ENCODE results near the gene NAPG.
"Not testable (repeated sequence)": the region's sequence is repeated elsewhere in the genome, so short reads cannot be mapped to it uniquely, and the experiment has no call there.

NAPG gene

GRCh38 chr18:10522574-10522973 lies 3.3 kb upstream of the NAPG start:
- no peaks in the 10 kb centered on the region; the same call in 1 of the 2 replicates for H3K4me1 ChIP-seq (ENCODE audit: insufficient read depth, low read length)
- no peaks in the 10 kb centered on the region for H3K36me3 ChIP-seq (ENCODE audit: insufficient read depth, low read length)
- no peaks in the 10 kb centered on the region for H3K9me3 ChIP-seq (ENCODE audit: control insufficient read depth, insufficient read depth, low read length)
- H3K9ac ChIP-seq (ENCODE audit: low read depth, low read length): no peak overlapping the region

GRCh38 chr18:10523544-10523943 lies 2.3 kb upstream of the NAPG start:
- Histone ChIP-seq H3K9ac (ENCODE audit: low read depth, low read length) (no peak overlapping the region), H3K4me1 (ENCODE audit: insufficient read depth, low read length) (no peaks in the 10 kb centered on the region; the same call in 1 of the 2 replicates), H3K36me3 (ENCODE audit: insufficient read depth, low read length) (no peaks in the 10 kb centered on the region), H3K9me3 (ENCODE audit: control insufficient read depth, insufficient read depth, low read length) (no peaks in the 10 kb centered on the region)

- Histone ChIP-seq H3K9ac (ENCODE audit: low read depth, low read length) (no peak overlapping the region; the same call in 1 of the 2 replicates), H3K36me3 (ENCODE audit: insufficient read depth, low read length) (no peaks in the 10 kb centered on the region), H3K9me3 (ENCODE audit: control insufficient read depth, insufficient read depth, low read length) (no peaks in the 10 kb centered on the region), H3K4me1 (ENCODE audit: insufficient read depth, low read length) (no peaks in the 10 kb centered on the region; the same call in 1 of the 2 replicates)
Observed at GRCh38 chr18:10524507-10525370, 1.1 kb upstream of the NAPG start.

- Histone ChIP-seq H3K36me3 (ENCODE audit: insufficient read depth, low read length) (no peaks in the 10 kb centered on the region), H3K4me1 (ENCODE audit: insufficient read depth, low read length) (no peaks in the 10 kb centered on the region; the same call in 1 of the 2 replicates), H3K9me3 (ENCODE audit: control insufficient read depth, insufficient read depth, low read length) (no peaks in the 10 kb centered on the region), H3K9ac (ENCODE audit: low read depth, low read length) (peak overlapping the region; percentile 96; the same call in 1 of the 2 replicates)
Observed at GRCh38 chr18:10525371-10525691, 496 bp upstream of the NAPG start.

- no peaks in the 10 kb centered on the region; the same call in 1 of the 2 replicates for H3K4me1 ChIP-seq (ENCODE audit: insufficient read depth, low read length)
- H3K36me3 ChIP-seq (ENCODE audit: insufficient read depth, low read length): no peaks in the 10 kb centered on the region
- no peaks in the 10 kb centered on the region for H3K9me3 ChIP-seq (ENCODE audit: control insufficient read depth, insufficient read depth, low read length)
- H3K9ac ChIP-seq (ENCODE audit: low read depth, low read length): peak overlapping the region; percentile 96
Observed at GRCh38 chr18:10526561-10526949, 728 bp downstream of the NAPG start.

- no peaks in the 10 kb centered on the region; the same call in 1 of the 2 replicates for H3K4me1 ChIP-seq (ENCODE audit: insufficient read depth, low read length)
- no peaks in the 10 kb centered on the region for H3K9me3 ChIP-seq (ENCODE audit: control insufficient read depth, insufficient read depth, low read length)
- no peaks in the 10 kb centered on the region for H3K36me3 ChIP-seq (ENCODE audit: insufficient read depth, low read length)
- no peak overlapping the region for H3K9ac ChIP-seq (ENCODE audit: low read depth, low read length)
Observed at GRCh38 chr18:10528439-10528838, 2.6 kb downstream of the NAPG start.

- no peaks in the 10 kb centered on the region; the same call in 1 of the 2 replicates for H3K4me1 ChIP-seq (ENCODE audit: insufficient read depth, low read length)
- no peaks in the 10 kb centered on the region for H3K36me3 ChIP-seq (ENCODE audit: insufficient read depth, low read length)
- no peaks in the 10 kb centered on the region for H3K9me3 ChIP-seq (ENCODE audit: control insufficient read depth, insufficient read depth, low read length)
- no peak overlapping the region for H3K9ac ChIP-seq (ENCODE audit: low read depth, low read length)
Observed at GRCh38 chr18:10530002-10530401, 4.2 kb downstream of the NAPG start.

GRCh38 chr18:10530852-10531251 lies 5.0 kb downstream of the NAPG start:
- Histone ChIP-seq H3K36me3 (ENCODE audit: insufficient read depth, low read length) (peaks cover 2% of the 10 kb centered on the region; the same call in 1 of the 2 replicates), H3K4me1 (ENCODE audit: insufficient read depth, low read length) (no peaks in the 10 kb centered on the region; the same call in 1 of the 2 replicates), H3K9ac (ENCODE audit: low read depth, low read length) (no peak overlapping the region), H3K9me3 (ENCODE audit: control insufficient read depth, insufficient read depth, low read length) (no peaks in the 10 kb centered on the region)

GRCh38 chr18:10533111-10533510 lies 7.3 kb downstream of the NAPG start:
- H3K9ac ChIP-seq (ENCODE audit: low read depth, low read length): no peak overlapping the region
- no peaks in the 10 kb centered on the region for H3K4me1 ChIP-seq (ENCODE audit: insufficient read depth, low read length)
- no peaks in the 10 kb centered on the region for H3K9me3 ChIP-seq (ENCODE audit: control insufficient read depth, insufficient read depth, low read length)
- peaks cover 2% of the 10 kb centered on the region; the same call in 1 of the 2 replicates for H3K36me3 ChIP-seq (ENCODE audit: insufficient read depth, low read length)

GRCh38 chr18:10536280-10536679 lies 10.5 kb downstream of the NAPG start:
- Histone ChIP-seq H3K36me3 (ENCODE audit: insufficient read depth, low read length) (peaks cover 2% of the 10 kb centered on the region), H3K9ac (ENCODE audit: low read depth, low read length) (no peak overlapping the region), H3K9me3 (ENCODE audit: control insufficient read depth, insufficient read depth, low read length) (no peaks in the 10 kb centered on the region), H3K4me1 (ENCODE audit: insufficient read depth, low read length) (no peaks in the 10 kb centered on the region)

- Histone ChIP-seq H3K4me1 (ENCODE audit: insufficient read depth, low read length) (no peaks in the 10 kb centered on the region), H3K36me3 (ENCODE audit: insufficient read depth, low read length) (peaks cover 5% of the 10 kb centered on the region), H3K9me3 (ENCODE audit: control insufficient read depth, insufficient read depth, low read length) (no peaks in the 10 kb centered on the region), H3K9ac (ENCODE audit: low read depth, low read length) (no peak overlapping the region)
Observed at GRCh38 chr18:10537765-10538164, 11.9 kb downstream of the NAPG start.

- not testable (repeated sequence) for H3K36me3 ChIP-seq (ENCODE audit: insufficient read depth, low read length); H3K9ac ChIP-seq (ENCODE audit: low read depth, low read length); H3K9me3 ChIP-seq (ENCODE audit: control insufficient read depth, insufficient read depth, low read length); H3K4me1 ChIP-seq (ENCODE audit: insufficient read depth, low read length)
Observed at GRCh38 chr18:10539124-10539523, 13.3 kb downstream of the NAPG start.

- Histone ChIP-seq H3K9me3 (ENCODE audit: control insufficient read depth, insufficient read depth, low read length) (no peaks in the 10 kb centered on the region; the same call in 1 of the 2 replicates), H3K36me3 (ENCODE audit: insufficient read depth, low read length) (peaks cover 9% of the 10 kb centered on the region), H3K9ac (ENCODE audit: low read depth, low read length) (no peak overlapping the region), H3K4me1 (ENCODE audit: insufficient read depth, low read length) (no peaks in the 10 kb centered on the region)
Observed at GRCh38 chr18:10543277-10543676, 17.4 kb downstream of the NAPG start.

GRCh38 chr18:10544093-10544748 lies 18.4 kb downstream of the NAPG start:
- Histone ChIP-seq H3K4me1 (ENCODE audit: insufficient read depth, low read length) (no peaks in the 10 kb centered on the region), H3K9ac (ENCODE audit: low read depth, low read length) (no peak overlapping the region), H3K36me3 (ENCODE audit: insufficient read depth, low read length) (peaks cover 9% of the 10 kb centered on the region), H3K9me3 (ENCODE audit: control insufficient read depth, insufficient read depth, low read length) (no peaks in the 10 kb centered on the region; the same call in 1 of the 2 replicates)
